ENCODE measurements around the gene HDAC9.

DNA sequence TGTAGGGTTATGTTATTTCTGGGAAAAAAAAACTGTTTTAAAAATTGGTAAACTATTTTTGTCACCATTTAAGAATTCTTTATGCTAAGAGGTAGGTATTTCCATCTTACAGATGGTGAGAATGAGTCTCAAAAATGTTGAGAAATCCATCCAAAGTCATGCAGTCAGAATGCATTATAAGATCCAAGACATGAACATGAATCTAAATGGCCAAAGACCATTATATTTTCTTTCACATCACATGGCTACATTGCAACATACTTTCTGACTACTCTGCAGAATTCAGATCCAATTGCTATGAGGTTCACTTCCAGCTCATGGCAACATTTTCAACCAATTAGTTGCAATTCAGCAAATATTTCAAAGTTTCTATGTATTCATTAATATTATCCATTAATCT is 440.7 kb downstream of the HDAC9 start:
- TF ChIP-seq, protein P1, sequence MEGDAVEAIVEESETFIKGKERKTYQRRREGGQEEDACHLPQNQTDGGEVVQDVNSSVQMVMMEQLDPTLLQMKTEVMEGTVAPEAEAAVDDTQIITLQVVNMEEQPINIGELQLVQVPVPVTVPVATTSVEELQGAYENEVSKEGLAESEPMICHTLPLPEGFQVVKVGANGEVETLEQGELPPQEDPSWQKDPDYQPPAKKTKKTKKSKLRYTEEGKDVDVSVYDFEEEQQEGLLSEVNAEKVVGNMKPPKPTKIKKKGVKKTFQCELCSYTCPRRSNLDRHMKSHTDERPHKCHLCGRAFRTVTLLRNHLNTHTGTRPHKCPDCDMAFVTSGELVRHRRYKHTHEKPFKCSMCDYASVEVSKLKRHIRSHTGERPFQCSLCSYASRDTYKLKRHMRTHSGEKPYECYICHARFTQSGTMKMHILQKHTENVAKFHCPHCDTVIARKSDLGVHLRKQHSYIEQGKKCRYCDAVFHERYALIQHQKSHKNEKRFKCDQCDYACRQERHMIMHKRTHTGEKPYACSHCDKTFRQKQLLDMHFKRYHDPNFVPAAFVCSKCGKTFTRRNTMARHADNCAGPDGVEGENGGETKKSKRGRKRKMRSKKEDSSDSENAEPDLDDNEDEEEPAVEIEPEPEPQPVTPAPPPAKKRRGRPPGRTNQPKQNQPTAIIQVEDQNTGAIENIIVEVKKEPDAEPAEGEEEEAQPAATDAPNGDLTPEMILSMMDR (IDR thresholded peaks at IDR 0.05) = no peak
- no peak for TF ChIP-seq POLR2A (IDR thresholded peaks at IDR 0.05)
